NT2/D1 (cell line): Measurements from ENCODE around the gene NPBWR2.

Experiments used
- SUZ12 ChIP-seq: IDR thresholded peaks from 2 replicates; pipeline ENCODE4 v1.6.1; 2011; ENCODE audit not compliant: insufficient read length, insufficient read depth; ENCODE audit errors: extremely low read depth
- YY1 ChIP-seq: IDR thresholded peaks from 2 replicates; pipeline ENCODE4 v1.6.1; 2011; ENCODE audit not compliant: insufficient read length, insufficient read depth

DNA sequence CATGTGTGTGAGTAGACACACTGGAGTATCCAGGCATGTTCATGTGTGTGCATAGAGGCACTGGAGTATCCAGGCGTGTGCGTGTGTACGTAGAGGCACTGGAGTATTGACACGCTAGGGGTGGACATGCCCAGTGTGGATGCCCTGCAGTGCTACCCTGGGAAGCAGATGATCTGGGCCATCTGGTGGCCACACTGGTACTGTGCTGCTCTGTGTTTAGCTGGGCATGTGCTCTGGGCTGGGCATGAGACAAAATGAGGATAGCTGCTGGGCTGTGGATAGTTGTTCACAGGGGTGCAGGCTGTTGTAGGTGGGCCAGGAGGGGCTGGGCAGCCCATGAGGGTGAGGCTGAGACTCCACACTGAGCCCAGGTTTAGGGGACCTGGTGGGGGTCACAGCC is 24.0 kb upstream of the NPBWR2 start:
- TF ChIP-seq YY1 (no peak), SUZ12 (no peak)
